Activated naive CD4-positive, alpha-beta T cell treated with anti-CD3 and anti-CD28 coated beads, Interleukin-2, amount 50 U/mL, for 24 hours (primary cell): ENCODE results near the gene GOSR1.
"Not testable (repeated sequence)": the region's sequence is repeated elsewhere in the genome, so short reads cannot be mapped to it uniquely, and the experiment has no call there.

Experiments used
- H3K27ac Mint-ChIP-seq: one replicate; pipeline ENCODE4 v1.8.0; 2021; ENCODE audit warnings: mild to moderate bottlenecking, mixed read lengths
- H3K27me3 Mint-ChIP-seq: one replicate; pipeline ENCODE4 v1.8.0; 2021; ENCODE audit warnings: mixed read lengths
- H3K36me3 Mint-ChIP-seq: one replicate; pipeline ENCODE4 v1.8.0; 2021; ENCODE audit warnings: mixed read lengths
- H3K4me1 Mint-ChIP-seq: one replicate; pipeline ENCODE4 v1.8.0; 2021; ENCODE audit warnings: mixed read lengths
- H3K4me3 Mint-ChIP-seq: one replicate; pipeline ENCODE4 v1.8.0; 2021; ENCODE audit warnings: mild to moderate bottlenecking, mixed read lengths
- H3K9me3 Mint-ChIP-seq: one replicate; pipeline ENCODE4 v1.8.0; 2021; ENCODE audit warnings: mixed read lengths

Gene GOSR1

DNA sequence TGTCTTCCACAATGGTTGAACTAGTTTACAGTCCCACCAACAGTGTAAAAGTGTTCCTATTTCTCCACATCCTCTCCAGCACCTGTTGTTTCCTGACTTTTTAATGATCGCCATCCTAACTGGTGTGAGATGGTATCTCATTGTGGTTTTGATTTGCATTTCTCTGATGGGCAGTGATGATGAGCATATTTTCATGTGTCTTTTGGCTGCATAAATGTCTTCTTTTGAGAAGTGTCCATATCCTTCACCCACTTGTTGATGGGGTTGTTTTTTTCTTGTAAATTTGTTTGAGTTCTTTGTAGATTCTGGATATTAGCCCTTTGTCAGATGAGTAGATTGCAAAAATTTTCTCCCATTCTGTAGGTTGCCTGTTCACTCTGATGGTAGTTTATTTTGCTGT lies 84.6 kb downstream of the GOSR1 start:
- not testable (repeated sequence) for H3K9me3 Mint-ChIP-seq, H3K4me1 Mint-ChIP-seq, H3K27me3 Mint-ChIP-seq, H3K27ac Mint-ChIP-seq, H3K36me3 Mint-ChIP-seq, H3K4me3 Mint-ChIP-seq

DNA sequence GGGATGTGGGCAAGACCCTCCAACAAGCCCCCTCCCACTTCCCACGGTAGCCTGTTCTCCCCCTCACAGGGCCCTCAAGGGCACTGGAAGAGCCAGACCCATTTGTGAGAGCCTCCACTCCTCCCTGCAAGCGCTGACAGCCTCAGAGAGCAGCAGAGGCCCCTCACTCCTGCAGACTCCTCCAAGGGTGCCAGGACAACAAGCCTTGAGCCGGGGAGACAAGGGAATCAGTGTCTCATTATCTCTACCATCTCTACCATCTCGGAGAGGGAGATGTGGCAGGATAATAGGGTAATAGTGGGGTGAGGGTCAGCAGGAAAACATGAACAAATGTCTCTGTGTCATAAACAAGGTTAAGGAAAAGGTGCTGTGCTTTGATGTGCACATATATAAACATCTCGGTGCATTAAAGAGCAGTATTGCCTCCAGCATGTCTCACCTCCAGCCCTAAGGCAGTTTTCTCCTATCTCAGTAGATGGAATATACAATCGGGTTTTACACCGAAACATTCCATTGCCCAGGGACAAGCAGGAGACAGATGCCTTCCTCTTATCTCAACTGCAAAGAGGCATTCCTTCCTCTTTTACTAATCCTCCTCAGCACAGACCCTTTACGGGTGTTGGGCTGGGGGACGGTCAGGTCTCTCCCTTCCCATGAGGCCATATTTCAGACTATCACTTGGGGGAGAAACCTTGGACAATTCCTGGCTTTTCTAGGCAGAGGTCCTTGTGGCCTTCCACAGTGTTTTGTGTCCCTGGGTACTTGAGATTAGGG lies 86.1 kb downstream of the GOSR1 start:
- H3K27me3 Mint-ChIP-seq, H3K36me3 Mint-ChIP-seq, H3K4me3 Mint-ChIP-seq, H3K4me1 Mint-ChIP-seq, H3K9me3 Mint-ChIP-seq, H3K27ac Mint-ChIP-seq: not testable (repeated sequence)

DNA sequence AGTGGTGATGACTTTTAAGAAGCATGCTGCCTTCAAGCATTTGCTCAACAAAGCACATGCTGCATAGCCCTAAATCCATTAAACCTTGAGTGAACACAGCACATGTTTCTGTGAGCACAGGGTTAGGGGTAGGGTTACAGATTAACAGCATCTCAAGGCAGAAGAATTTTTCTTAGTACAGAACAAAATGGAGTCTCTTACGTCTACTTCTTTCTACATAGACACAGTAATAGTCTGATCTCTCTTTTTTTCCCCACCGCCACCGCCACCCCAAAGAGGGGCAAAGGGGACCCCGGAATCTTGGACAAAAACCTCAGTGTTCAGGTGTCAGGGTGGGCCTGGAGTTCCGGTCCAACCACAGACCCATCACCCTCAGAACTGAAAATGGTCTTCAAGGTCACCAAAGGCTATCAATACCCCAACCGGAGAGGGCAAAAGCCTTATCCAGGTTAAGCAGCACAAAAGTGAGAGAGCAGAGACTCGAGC lies 86.7 kb downstream of the GOSR1 start:
- not testable (repeated sequence) for H3K4me3 Mint-ChIP-seq, H3K27ac Mint-ChIP-seq, H3K36me3 Mint-ChIP-seq, H3K9me3 Mint-ChIP-seq, H3K4me1 Mint-ChIP-seq, H3K27me3 Mint-ChIP-seq

DNA sequence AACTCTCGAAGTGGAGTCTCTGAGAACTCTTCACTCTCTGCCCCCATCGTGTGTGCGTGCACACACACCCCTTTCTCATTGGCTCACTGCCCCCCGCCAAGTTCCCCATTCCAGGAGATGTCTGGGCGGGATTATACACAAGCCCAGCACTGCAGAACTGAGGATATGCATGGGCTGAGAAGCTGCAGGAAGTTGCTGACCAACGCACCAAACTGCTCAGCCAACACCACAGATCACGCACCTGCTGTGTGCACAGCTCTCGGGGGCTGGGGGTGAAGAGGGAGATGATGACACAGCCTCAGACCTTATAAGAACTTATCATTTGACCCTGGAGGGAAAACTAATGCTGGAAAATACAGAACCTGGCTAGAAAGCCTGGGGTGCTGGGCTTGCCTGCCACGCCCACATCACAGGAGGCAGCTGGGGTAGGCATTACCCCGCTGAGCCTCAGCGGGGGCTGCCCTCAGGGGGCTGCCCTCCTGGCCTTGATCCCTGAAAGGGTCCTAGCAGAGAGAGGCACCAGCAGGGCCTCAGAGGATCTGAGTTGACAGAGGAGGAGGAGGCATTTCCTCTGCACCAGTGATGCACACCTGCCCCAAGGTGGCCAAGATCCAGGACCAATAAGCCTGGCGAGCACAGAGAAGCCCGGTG lies 87.3 kb downstream of the GOSR1 start:
- H3K27ac Mint-ChIP-seq, H3K27me3 Mint-ChIP-seq, H3K36me3 Mint-ChIP-seq, H3K4me3 Mint-ChIP-seq, H3K9me3 Mint-ChIP-seq, H3K4me1 Mint-ChIP-seq: not testable (repeated sequence)

DNA sequence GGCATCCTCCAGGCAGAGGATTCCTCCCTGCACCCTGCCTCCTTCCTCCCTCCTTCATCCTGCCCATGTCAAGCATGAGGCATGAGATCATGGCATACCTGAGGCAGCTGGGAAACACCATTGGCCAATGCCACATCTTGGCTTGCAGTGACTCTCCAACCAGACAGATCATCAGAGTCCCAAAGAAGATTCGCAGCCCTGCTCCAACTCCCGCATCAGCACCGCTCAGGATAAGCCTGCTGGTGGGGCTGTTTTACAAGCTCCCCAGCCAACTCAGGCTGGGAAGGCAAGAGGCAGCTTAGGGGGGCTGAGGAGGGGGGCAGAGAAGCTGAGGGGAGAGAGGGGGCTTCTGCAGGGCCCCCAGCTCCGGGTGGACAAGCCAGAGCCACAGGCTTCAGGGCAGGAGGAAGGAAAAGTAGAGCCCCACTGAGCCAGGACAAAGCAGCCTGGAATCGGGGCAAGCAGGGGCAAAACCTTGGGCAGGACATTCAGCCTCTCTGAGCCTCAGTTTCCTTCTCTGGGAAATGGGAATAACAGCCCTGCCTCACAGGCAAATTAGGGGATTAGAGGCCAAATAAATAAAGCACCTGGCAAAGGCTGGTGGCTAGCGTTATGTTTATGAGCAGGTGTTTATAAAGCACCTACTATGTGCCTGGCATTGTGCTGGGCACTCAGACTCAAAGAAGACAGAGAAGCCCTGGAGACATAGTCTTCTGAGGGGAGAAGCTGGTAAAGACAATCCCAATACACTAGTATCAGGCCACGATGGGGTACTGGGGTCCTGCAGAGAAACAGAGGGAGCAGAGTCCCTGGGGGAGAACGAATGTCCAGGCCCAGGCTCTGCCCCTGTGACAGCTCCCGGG lies 88.1 kb downstream of the GOSR1 start:
- H3K9me3 Mint-ChIP-seq = no peaks in the 10 kb centered on the region
- H3K36me3 Mint-ChIP-seq = no peaks in the 10 kb centered on the region
- H3K4me3 Mint-ChIP-seq = no peak overlapping the region
- no peaks in the 10 kb centered on the region for H3K4me1 Mint-ChIP-seq
- H3K27me3 Mint-ChIP-seq = peaks cover 2% of the 10 kb centered on the region
- no peak overlapping the region for H3K27ac Mint-ChIP-seq

DNA sequence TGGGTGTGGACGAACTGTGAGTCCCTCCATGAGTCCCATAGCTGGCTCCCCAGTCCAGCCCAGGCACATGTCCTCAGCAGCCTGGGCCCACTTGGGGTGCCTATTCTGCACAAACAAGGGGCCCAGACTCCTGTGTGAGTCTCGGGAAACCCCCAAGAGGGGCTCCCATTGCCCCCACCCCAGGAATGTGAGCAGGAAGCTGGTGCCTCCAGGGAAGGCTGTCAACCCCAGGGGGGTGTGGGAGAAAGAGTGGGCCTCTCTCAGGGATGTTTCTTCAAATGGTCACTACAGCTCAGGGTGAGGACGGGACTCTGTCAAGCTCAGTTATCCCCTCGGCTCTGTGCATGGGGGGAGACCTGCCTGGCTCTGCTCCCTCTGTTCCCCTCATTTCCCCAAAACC lies 88.9 kb downstream of the GOSR1 start:
- not testable (repeated sequence) for H3K4me3 Mint-ChIP-seq, H3K27ac Mint-ChIP-seq, H3K4me1 Mint-ChIP-seq, H3K27me3 Mint-ChIP-seq, H3K9me3 Mint-ChIP-seq, H3K36me3 Mint-ChIP-seq

DNA sequence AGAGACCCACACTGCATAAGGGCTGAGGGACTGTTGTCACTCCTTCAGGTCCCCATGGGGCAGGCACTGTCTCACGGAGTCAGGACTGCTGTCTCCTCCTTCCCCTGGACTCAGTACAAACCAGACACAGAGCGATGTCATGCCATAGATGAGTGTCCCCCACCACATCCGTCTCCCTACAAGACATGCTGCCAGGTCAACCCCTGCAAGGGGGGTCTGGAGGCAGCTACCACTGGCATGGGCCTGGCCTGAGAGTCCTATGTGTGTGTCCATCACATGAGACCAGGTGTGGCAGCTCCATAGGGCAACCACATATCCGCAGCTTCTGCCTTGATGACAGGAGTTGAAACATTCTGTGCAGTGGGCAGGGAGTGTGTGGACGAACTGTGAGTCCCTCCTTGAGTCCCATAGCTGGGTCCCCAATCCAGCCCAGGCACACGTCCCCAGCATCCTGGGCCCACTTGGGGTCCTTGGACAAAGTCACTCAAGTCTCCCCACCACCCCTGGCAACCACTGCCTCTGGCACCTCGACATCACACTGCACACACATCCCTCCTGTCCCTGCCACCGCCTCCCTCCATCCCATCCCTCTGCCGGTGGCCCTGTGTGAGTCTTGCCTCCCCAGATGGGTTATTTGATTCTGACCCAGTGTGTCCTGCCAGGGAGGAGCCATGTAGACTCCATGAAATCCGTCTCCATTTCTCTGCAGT lies 89.5 kb downstream of the GOSR1 start:
- not testable (repeated sequence) for H3K27me3 Mint-ChIP-seq, H3K4me3 Mint-ChIP-seq, H3K9me3 Mint-ChIP-seq, H3K27ac Mint-ChIP-seq, H3K36me3 Mint-ChIP-seq, H3K4me1 Mint-ChIP-seq

DNA sequence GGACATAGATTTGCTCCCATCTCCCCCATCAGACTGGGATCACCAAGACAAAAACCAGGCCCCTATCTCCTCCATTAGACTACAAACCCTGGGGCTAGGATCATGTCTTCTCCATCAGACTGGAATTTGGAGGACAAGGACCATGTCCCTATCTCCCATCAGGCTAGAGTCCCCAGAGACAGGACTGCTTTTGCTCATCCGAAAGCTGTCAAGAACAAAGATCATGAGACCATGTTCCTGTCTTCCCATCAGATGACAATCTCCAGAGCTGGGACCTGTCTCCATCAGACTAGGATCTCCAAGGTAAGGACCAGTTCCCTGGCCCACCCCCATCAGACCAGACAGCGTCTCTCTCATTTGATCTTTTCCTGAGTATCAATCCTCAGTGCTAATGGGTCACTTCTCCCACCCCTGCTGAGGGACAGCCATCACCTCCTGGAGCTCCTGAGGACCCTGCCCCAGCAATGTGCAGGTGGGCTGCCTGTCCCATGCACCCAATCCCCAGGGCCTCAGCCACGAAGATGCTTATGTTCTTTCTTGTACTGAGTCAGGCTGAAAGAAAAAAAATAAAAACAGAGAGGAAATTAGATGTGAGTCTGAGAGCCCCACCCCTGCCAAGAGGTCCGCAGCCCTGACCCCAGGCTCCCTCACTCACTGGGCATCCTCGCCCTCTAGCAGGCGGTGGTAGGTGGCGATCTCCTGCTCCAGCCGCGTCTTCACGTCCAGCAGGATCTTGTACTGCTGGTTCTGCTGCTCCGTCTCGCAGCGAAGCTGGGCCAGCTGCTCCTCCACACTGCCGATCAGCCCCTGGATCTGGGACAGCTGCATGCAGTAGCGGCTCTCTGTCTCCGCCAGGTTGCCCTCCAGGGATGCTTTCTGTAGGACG lies 90.3 kb downstream of the GOSR1 start:
- Mint-ChIP-seq H3K27ac (no peak overlapping the region), H3K36me3 (no peaks in the 10 kb centered on the region), H3K4me1 (no peaks in the 10 kb centered on the region), H3K9me3 (no peaks in the 10 kb centered on the region), H3K27me3 (peaks cover 2% of the 10 kb centered on the region), H3K4me3 (no peak overlapping the region)

DNA sequence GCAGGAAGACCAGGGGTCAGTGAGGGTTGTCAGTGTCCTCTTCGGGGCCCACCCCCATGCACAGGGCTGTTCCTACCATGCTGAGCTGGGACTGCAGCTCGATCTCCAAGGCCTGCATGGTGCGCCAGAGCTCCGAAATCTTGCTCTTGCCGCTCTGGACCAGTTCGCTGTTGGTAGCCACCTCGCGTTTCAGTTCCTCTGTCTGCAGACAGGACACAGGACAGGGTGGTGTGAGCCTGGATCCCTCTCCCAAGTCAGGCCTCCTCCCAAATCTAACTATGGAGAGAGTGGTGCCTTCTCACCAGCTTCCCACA lies 90.9 kb downstream of the GOSR1 start:
- no peak overlapping the region for H3K27ac Mint-ChIP-seq
- H3K27me3 Mint-ChIP-seq = peaks cover 2% of the 10 kb centered on the region
- H3K36me3 Mint-ChIP-seq = no peaks in the 10 kb centered on the region
- H3K4me3 Mint-ChIP-seq = no peak overlapping the region
- H3K4me1 Mint-ChIP-seq = no peaks in the 10 kb centered on the region
- H3K9me3 Mint-ChIP-seq = no peaks in the 10 kb centered on the region

DNA sequence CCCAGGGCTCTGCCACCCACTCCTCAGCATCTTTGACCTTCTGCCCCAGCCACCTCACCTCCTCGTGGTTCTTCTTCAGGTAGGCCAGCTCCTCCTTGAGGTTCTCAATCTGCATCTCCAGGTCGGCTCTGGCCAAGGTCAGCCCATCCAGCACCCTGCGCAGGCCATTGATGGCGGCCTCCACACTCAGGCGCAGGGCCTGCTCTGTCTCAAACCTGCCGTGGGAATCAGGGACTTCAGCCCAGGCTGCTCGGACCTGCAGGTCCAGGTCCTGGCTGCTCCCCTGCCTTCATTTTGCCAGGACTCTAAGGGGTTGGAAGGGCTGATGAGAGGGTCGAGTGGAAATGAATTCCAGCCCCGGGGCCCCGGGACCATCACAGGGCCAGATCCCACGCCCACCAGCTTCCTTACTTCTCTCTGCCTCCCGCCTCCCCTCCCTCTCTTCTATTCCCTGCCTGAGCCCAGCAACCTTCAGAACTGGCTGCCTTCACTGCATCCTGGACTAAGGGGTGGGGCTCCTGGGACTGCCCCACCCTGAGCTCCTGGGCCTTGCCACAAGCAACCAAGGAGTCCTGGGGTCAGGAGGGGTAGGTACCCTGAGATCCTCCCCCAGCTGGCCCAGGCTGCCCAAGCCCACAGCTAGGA lies 92.4 kb downstream of the GOSR1 start:
- H3K9me3 Mint-ChIP-seq, H3K27me3 Mint-ChIP-seq, H3K4me1 Mint-ChIP-seq, H3K27ac Mint-ChIP-seq, H3K36me3 Mint-ChIP-seq, H3K4me3 Mint-ChIP-seq: not testable (repeated sequence)

DNA sequence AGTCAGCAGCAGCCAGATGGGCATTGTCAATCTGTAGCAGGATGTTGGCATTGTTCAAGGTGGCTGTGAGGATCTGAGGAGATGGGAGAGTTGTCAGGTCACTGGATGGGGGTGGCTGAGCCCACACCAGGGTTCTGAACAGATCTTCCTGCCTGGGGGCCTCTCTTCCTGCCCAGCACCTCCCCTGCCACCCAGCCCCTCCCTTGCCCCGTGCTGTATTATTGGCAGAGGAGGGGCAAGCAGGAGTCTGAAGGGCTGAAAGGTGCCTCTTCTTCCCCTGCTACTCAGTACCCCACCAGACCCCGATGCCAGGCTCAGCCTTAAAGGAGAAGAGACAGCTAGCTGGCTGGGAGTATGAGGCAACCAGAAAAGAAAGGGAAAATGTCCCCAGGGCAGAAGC lies 93.0 kb downstream of the GOSR1 start:
- Mint-ChIP-seq H3K9me3 (no peaks in the 10 kb centered on the region), H3K4me3 (no peak overlapping the region), H3K36me3 (no peaks in the 10 kb centered on the region), H3K4me1 (no peaks in the 10 kb centered on the region), H3K27me3 (peaks cover 2% of the 10 kb centered on the region), H3K27ac (no peak overlapping the region)

DNA sequence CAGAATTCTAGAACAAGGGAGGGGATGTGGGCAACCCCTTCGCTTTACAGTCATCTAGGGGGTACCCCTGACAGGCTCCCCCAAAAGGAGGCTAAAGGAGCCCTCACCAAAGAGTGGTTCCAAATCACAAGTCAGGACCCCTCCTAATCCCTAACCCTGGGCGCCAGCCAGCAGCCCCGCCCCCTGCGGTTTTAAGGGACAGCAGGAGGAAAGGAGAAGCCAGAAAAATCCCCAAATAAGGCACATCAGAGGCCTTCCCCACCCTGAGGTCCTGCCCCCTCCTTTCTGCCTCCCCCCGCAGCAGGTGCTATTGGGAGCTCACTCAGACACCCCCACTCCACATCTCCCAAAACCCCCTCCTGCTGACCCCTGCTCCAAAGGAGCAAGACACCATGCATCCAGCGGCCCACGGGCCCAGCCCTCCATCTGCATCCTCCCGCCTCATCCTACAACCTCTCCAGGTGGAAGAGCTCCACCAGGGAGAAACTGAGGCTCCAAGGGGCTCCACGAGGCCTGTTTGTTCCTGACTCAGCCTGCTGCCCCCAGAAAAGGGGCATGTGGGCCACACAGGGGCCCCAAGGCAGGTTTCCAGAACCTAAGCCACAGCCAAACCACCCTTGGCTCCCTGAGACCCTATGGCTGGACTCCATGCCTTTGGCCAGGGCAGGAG lies 93.5 kb downstream of the GOSR1 start:
- Mint-ChIP-seq H3K4me1 (no peaks in the 10 kb centered on the region), H3K4me3 (no peak overlapping the region), H3K27me3 (peaks cover 2% of the 10 kb centered on the region), H3K27ac (no peak overlapping the region), H3K36me3 (no peaks in the 10 kb centered on the region), H3K9me3 (no peaks in the 10 kb centered on the region)

DNA sequence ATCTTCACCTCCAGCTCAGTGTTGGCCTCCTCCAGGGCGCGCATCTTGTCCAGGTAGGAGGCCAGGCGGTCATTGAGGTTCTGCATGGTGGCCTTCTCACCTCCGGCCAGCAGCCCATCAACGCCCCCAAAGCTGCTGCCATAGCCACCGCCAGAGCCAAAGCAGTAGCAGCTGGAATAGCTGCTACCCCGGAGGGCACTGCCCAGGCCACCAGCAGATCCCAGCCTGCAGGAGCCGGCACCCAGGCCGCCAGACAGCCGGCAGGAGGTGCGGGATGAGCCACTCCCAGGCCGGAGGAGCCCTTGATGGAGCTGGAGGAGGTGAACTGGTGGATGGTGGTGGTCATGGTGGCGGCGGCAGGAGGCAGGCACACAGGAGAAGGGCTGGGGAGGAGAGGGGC lies 94.2 kb downstream of the GOSR1 start:
- H3K4me1 Mint-ChIP-seq, H3K4me3 Mint-ChIP-seq, H3K27ac Mint-ChIP-seq, H3K27me3 Mint-ChIP-seq, H3K9me3 Mint-ChIP-seq, H3K36me3 Mint-ChIP-seq: not testable (repeated sequence)

DNA sequence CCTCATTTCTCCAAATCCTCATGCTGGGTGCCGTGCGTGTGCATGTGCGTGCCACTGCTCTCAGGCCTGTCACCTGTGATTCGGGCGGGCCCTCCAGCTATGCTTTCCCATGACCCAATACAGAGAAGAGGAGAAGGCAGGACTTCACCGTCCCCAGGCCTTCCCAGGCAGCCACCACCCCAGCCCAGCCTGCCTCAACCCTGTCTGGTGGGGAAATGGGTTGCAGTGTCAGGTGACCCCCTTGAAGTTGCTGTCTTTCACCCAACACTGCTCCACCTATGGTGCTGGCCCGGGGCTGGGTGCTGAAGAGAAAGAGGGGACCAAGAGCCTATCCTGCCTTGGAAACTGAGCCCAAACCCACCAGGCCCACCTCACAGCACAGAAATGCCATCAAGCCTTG lies 94.7 kb downstream of the GOSR1 start:
- peaks cover 2% of the 10 kb centered on the region for H3K27me3 Mint-ChIP-seq
- no peak overlapping the region for H3K4me3 Mint-ChIP-seq
- H3K9me3 Mint-ChIP-seq = no peaks in the 10 kb centered on the region
- no peaks in the 10 kb centered on the region for H3K36me3 Mint-ChIP-seq
- H3K4me1 Mint-ChIP-seq = no peaks in the 10 kb centered on the region
- no peak overlapping the region for H3K27ac Mint-ChIP-seq
